ENCODE data around the gene CPLX1. TPM values are rescaled to one million over a fixed set of nuclear protein-coding genes. Genes with fewer than 3 reads are reported as not detected.
A peak's percentile ranks its signal among the peaks of the same experiment; 100 is the strongest.

CPLX1 gene
- total RNA-seq, 1 donor: not detected

- H3K36me3 ChIP-seq (ENCODE audit: insufficient read depth, low read length): no peaks in the 10 kb centered on the region
- H3K79me2 ChIP-seq (ENCODE audit: insufficient read depth, low read length): no peaks in the 10 kb centered on the region
- H2AFZ ChIP-seq (ENCODE audit: low read length): no peak overlapping the region
- no peaks in the 10 kb centered on the region for H4K20me1 ChIP-seq (ENCODE audit: insufficient read depth, low read length)
- H3K4me1 ChIP-seq (ENCODE audit: insufficient read depth, low read length): no peaks in the 10 kb centered on the region
- H3K27me3 ChIP-seq (ENCODE audit: insufficient read depth, low read length): peaks cover 49% of the 10 kb centered on the region
- H3K4me3 ChIP-seq (ENCODE audit: insufficient read depth, low read length): no peak overlapping the region
- H3K4me2 ChIP-seq (ENCODE audit: insufficient read depth, low read length): no peak overlapping the region
- H3K9me3 ChIP-seq (ENCODE audit: low read depth, low read length): peaks cover 3% of the 10 kb centered on the region
- TF ChIP-seq, protein P1, sequence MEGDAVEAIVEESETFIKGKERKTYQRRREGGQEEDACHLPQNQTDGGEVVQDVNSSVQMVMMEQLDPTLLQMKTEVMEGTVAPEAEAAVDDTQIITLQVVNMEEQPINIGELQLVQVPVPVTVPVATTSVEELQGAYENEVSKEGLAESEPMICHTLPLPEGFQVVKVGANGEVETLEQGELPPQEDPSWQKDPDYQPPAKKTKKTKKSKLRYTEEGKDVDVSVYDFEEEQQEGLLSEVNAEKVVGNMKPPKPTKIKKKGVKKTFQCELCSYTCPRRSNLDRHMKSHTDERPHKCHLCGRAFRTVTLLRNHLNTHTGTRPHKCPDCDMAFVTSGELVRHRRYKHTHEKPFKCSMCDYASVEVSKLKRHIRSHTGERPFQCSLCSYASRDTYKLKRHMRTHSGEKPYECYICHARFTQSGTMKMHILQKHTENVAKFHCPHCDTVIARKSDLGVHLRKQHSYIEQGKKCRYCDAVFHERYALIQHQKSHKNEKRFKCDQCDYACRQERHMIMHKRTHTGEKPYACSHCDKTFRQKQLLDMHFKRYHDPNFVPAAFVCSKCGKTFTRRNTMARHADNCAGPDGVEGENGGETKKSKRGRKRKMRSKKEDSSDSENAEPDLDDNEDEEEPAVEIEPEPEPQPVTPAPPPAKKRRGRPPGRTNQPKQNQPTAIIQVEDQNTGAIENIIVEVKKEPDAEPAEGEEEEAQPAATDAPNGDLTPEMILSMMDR (IDR thresholded peaks at IDR 0.05; ENCODE audit: extremely low read depth, low read depth, low read length): no peak
- DNase-seq (ENCODE audit: insufficient read length, low spot score, missing footprints): peak; percentile 55
- H3K27ac ChIP-seq (ENCODE audit: low read depth, low read length): no peak overlapping the region
Observed at GRCh38 chr4:821181-821591, 4.7 kb downstream of the CPLX1 start.

DNA sequence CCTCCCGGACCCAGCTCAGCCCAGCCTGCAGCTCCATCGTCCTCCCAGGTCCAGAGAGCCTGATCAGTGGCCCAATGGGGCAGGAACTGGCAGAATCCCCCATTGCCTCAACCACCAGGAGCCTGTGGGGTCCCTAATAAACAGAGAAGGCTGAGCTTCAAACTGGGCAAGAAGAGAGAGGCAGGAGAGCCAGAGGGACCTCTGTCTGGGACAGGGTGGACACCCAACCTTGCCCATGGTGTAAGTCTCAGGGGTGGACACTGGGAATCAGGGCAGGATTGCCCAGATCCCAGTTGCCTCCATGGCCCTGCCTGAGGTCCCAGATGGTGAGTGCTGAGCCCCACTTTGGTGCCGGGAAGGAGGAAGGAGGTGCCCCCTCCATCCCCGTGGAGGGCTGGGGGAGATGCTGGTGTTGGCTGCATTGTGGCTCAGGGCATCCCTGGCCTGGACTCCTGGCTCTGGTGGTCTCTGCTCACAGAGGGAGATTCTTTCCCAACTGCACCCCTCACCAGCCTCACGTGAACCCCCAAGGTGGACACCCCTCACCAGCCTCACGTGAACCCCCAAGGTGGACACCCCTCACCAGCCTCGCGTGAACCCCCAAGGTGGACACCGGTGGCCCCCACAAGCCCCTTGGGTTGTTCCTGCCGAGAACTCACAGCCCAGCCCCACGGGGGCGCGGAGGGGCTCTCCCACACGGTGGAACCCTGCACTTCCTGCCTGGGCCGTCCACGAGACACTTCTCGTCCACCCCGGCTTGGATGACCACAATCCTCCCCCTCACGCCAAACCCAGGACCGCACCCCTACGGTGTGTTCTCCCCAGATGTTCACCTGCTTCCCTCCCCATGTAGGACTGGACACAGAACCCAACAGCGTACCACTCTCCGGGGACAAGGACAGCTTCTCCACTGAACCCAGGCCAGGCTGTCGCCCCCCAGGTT lies 5.4 kb downstream of the CPLX1 start:
- no peak overlapping the region for H3K27ac ChIP-seq (ENCODE audit: low read depth, low read length)
- H3K36me3 ChIP-seq (ENCODE audit: insufficient read depth, low read length): no peaks in the 10 kb centered on the region
- H3K4me2 ChIP-seq (ENCODE audit: insufficient read depth, low read length): no peak overlapping the region
- H4K20me1 ChIP-seq (ENCODE audit: insufficient read depth, low read length): no peaks in the 10 kb centered on the region
- no peak overlapping the region for H3K4me3 ChIP-seq (ENCODE audit: insufficient read depth, low read length)
- H3K9me3 ChIP-seq (ENCODE audit: low read depth, low read length): peaks cover 3% of the 10 kb centered on the region
- H2AFZ ChIP-seq (ENCODE audit: low read length): no peak overlapping the region
- peaks cover 54% of the 10 kb centered on the region for H3K27me3 ChIP-seq (ENCODE audit: insufficient read depth, low read length)
- DNase-seq (ENCODE audit: insufficient read length, low spot score, missing footprints): peak; percentile 82
- TF ChIP-seq, protein P1 (IDR thresholded peaks at IDR 0.05; ENCODE audit: extremely low read depth, low read depth, low read length): no peak
- H3K4me1 ChIP-seq (ENCODE audit: insufficient read depth, low read length): no peaks in the 10 kb centered on the region
- no peaks in the 10 kb centered on the region for H3K79me2 ChIP-seq (ENCODE audit: insufficient read depth, low read length)

GRCh38 chr4:819401-820229 lies 6.3 kb downstream of the CPLX1 start:
- Histone ChIP-seq H3K4me3 (ENCODE audit: insufficient read depth, low read length) (no peak overlapping the region), H3K27ac (ENCODE audit: low read depth, low read length) (no peak overlapping the region), H3K36me3 (ENCODE audit: insufficient read depth, low read length) (no peaks in the 10 kb centered on the region), H3K79me2 (ENCODE audit: insufficient read depth, low read length) (no peaks in the 10 kb centered on the region), H3K4me1 (ENCODE audit: insufficient read depth, low read length) (no peaks in the 10 kb centered on the region), H3K4me2 (ENCODE audit: insufficient read depth, low read length) (no peak overlapping the region), H4K20me1 (ENCODE audit: insufficient read depth, low read length) (no peaks in the 10 kb centered on the region), H2AFZ (ENCODE audit: low read length) (no peak overlapping the region), H3K27me3 (ENCODE audit: insufficient read depth, low read length) (peaks cover 54% of the 10 kb centered on the region), H3K9me3 (ENCODE audit: low read depth, low read length) (peaks cover 3% of the 10 kb centered on the region)
- DNase-seq (ENCODE audit: insufficient read length, low spot score, missing footprints): peak; percentile 75
- TF ChIP-seq, protein P1 (IDR thresholded peaks at IDR 0.05; ENCODE audit: extremely low read depth, low read depth, low read length): no peak

All from osteoblast (primary cell).